Daoy (cell line): Measurements from ENCODE around the gene NUPR1. TPM values are rescaled to one million over a fixed set of nuclear protein-coding genes. Genes with fewer than 3 reads are reported as not detected.
"Not testable (repeated sequence)": the region's sequence is repeated elsewhere in the genome, so short reads cannot be mapped to it uniquely, and the experiment has no call there.

Source experiments
- DNase-seq: peaks from one replicate; pipeline ENCODE4 v3.0.0-alpha.2; 2015; ENCODE audit warnings: low read depth
- total RNA-seq: library from RNA; depleted of rRNA; stranded (reverse); fragments of >200 nt; shearing (Covaris generic); gene quantifications from 2 replicates; pipeline ENCODE4 v1.2.3, GENCODE V29; 2014

Gene NUPR1
- total RNA-seq, 1 experiment from 2014 or later, result 1.5 TPM

GRCh38 chr16:28554634-28555423 lies 16.1 kb upstream of the NUPR1 start:
- no peak for DNase-seq

DNA sequence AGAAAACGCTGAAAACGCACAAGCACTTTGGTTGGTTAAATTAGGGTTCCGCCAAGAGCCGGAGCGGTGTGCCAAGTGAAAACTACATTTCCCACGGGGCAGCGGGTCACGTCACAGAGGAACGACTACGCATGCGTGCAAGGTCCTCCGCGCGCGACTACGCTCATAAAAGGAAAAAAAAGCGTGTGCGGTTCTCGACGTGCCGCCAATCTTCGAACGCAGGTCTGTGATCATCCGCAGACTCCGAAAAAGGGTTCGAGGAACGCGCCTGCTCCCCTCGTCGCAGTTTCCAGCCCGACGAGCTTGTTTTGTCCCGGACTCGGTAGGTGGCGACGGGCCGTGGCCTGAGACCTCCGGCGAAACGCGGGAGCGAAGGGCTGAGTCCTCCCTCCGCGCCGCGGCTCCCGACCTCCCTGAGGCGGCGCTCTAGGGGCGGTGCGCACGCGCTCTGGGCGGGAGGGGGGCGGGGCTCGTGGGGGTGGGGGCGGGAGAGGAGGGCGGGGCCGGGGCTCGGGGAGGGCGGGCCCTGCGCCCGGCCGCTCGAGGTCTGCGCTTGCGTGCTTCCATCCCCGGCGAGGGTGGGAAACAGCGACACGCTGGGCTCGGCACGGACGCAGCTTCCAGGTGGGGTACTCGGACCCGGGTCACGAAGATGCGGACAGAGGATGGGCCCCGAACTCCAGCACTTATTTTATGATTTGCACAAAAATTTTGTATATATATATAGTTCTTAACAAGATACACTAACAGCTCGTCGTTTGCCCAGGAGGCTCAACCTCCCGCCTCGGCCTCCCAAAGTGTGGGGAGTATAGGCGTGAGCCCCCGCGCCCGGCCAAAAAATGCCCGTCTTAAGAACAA lies 15.2 kb upstream of the NUPR1 start, which contains the start of gene SGF29:
Gene SGF29 (plus strand): TSS at position 145 of the 858 bp plus-strand sequence. CDS start 27,150 bp downstream, outside the sequence.
- DNase-seq, result peak; percentile 89

GRCh38 chr16:28549301-28549899 lies 10.6 kb upstream of the NUPR1 start:
- peak; percentile 28 for DNase-seq

- no peak for DNase-seq
These were observed 9.6 kb upstream of the NUPR1 start for GRCh38 chr16:28548306-28548802.

DNA sequence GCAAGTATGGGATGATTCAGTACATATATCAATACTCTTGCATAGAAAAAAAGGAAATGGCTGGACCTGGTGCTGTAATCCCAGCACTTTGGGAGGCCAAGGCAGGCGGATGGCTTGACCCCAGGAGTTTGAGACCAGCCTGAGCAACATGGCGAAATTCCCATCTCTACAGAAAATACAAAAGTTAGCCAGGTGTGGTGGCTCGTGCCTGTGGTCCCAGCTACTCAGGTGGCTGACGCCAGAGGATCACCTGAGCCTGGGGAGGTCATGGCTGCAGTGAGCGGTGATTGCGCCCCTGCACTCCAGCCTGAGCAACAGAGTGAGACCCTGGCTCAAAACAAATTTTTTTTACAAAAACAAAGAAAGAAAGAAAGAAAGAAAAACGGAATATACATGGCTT lies 7.9 kb upstream of the NUPR1 start:
- DNase-seq, result no peak

DNA sequence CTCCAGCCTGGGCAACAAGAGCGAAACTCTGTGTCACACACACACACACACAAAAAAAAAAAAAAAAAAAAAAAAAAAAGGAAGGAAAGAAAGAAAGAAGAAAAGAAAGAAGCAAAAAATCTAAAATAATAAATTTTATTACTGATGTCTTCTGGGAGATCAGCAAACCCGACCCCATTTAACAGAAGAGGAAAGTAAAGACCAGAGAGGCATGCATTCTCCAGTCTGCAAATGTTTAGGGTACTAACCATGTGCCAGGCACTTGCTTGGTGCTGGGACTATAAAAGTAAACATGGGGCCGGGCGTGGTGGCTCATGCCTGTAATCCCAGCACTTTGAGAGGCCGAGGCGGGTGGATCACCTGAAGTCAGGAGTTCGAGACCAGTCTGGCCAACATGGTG lies 7.2 kb upstream of the NUPR1 start:
- DNase-seq, result not testable (repeated sequence)

DNA sequence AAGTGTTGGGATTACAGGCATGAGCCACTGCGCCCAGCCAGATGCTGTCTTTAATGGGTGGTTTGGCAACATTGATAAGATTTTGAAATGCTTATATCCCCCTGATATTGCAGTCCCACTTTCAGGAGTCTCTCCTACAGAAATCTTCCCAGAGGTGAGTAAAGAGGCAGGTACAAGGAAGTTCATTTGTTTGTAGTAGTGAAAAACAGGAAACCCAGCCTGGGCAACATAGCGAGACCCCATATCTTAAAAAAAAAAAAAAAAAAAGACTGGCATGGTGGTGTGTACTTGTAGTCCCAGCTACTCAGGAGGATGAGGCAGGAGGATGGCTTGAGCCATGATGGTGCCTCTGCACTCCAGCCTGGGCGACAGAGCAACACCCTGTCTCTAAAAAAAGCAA lies 6.2 kb upstream of the NUPR1 start:
- DNase-seq, result no peak

DNA sequence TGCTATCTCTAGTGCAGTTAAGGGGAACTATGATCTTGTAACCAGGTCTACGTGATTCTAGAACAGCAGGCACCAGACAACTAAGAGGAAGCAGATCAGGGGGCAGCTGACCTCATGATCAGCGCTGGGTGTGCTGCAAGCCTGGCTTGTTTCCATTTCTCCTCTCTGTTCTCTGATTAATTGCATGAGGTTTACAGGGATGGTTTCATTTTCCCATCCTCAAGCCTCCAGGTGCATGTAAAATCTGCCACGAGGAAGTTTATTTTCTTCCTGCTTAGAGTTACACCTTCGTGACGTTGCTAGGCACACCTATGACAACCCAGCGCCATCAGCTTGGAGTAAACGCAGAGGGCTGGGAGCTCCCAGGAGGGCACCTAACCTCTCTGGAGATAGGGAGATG lies 4.3 kb upstream of the NUPR1 start:
- no peak for DNase-seq

GRCh38 chr16:28542646-28543045 lies 3.9 kb upstream of the NUPR1 start:
- no peak for DNase-seq

- no peak for DNase-seq
These were observed 1.6 kb upstream of the NUPR1 start for GRCh38 chr16:28540346-28540745.

DNA sequence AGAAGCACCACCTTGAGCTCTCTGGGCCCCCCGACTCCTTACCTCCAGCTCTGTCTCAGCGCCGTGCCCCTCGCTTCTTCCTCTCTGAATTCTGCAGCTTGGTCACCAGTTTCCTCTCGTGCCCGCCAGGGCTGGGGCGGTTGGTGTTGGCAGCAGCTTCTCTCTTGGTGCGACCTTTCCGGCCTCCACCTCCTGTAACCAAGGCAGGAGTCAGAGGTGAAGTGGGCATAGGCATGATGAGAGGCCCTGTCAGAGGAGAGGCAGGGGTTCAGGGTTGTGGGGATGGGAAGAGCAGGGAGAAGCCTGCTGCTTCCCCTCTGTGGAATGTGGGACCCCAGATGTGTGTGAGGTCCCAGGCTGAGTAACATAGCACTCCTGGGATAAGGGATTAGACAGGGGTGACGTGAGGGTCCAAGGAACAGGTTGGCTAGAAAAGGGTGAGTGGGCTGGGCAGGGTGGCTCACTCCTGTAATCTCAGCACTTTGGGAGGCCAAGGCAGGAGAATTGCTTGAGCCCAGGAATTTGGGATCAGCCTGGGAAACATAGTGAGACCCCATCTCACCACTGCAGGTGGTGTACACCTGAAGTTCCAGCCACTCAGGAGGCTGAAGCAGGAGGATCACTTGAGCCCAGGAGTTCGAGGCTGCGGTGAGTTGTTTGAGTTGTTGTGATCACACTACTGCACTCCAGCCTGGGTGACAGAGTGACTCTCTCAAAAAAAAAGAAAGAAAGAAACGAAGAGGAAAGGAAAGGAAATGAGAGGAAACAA lies 626 bp downstream of the NUPR1 start:
- no peak for DNase-seq

DNA sequence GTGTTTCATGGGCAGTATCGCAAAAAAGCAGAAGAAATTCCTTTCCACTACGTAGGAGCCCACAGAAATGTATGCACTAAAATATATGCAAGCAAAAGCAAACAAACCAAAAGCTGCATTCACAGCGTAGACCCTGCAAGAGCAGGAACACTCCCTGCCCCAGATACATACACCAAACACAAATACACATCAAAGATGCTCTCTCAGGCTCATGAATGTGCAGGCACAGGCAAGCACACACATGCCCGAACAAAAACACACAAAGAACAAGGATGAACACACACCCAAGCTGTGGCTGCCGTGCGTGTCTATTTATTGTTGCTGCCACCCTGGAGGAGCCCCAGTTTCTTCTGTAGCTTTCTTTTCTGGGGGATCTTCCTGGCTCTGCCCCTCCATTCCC lies 1.7 kb downstream of the NUPR1 start:
- DNase-seq, result no peak

- DNase-seq, result no peak
These were observed 4.0 kb downstream of the NUPR1 start for GRCh38 chr16:28534542-28535373.

GRCh38 chr16:28532940-28533647 lies 5.7 kb downstream of the NUPR1 start:
- no peak for DNase-seq

DNA sequence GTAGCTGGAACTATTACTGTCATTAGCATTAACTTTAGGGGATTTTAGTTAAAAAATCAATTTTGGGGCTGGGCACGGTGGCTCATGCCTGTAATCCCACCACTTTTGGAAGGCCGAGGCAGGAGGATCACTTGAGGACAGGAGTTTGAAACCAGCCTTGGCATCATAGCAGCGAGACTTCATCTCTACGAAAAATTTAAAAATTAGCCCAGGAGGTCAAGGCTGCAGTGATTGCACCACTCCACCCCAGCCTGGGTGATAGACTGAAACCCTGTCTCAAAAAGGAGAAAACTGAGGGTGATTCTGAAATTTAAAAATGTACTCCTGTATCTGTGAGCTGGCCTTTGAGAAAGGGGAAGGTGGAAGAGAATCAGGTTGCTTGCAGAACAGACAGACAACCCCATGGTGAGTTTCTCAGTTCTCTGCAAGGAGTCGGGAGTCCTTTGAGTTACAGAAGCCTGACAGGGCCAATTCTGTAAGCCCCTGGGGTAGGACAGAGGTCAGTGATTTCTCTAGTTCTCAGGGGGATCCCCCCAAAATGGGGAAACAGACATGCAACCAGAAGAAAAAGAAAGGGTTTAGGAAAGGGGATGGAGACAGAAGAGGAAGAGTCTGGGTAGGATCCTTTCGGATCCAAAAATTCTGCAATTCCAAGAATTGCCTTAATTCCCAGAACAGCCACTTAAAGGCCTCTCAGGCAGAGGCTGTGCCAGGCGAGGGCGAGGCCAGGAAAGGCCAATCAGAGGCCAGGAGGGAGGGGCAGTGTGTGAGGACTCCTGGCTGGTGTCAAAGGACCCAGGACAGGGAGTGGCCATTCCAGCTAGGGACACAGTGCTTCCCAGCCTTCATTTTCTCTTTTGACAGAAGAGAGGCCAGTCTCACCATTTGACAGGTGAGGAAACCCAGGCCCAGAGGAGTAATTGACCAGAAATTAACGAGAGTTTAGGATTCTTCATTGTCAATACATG lies 6.7 kb downstream of the NUPR1 start:
- DNase-seq, result no peak

GRCh38 chr16:28529124-28529523 lies 9.7 kb downstream of the NUPR1 start:
- DNase-seq, result no peak

- DNase-seq, result no peak
These were observed 10.3 kb downstream of the NUPR1 start for GRCh38 chr16:28528463-28528867.

GRCh38 chr16:28527985-28528384 lies 10.8 kb downstream of the NUPR1 start:
- no peak for DNase-seq
